HG03558 (cell line): ENCODE data around the gene ZNRF2.

ENCODE experiments used
- ATAC-seq: cut with Tn5 transposase; IDR thresholded peaks from one replicate; pipeline ENCODE4 v1.9.1; 2021; ENCODE audit warnings: moderate number of reproducible peaks; ENCODE audit not compliant: unreplicated experiment; ENCODE audit errors: extremely low read depth

ZNRF2 gene

GRCh38 chr7:30390736-30391636, 106.6 kb downstream of the ZNRF2 start:
- no peak for ATAC-seq

GRCh38 chr7:30391806-30392205, 107.4 kb downstream of the ZNRF2 start:
- ATAC-seq = no peak

- no peak for ATAC-seq
These were observed 111.3 kb downstream of the ZNRF2 start for GRCh38 chr7:30395676-30396075.

- no peak for ATAC-seq
These were observed 112.0 kb downstream of the ZNRF2 start for GRCh38 chr7:30396389-30396788.

GRCh38 chr7:30403477-30403876, 119.1 kb downstream of the ZNRF2 start:
- ATAC-seq = no peak

GRCh38 chr7:30405179-30405578, 120.8 kb downstream of the ZNRF2 start:
- no peak for ATAC-seq

- ATAC-seq = no peak
These were observed 122.4 kb downstream of the ZNRF2 start for GRCh38 chr7:30406664-30407425.

- ATAC-seq = no peak
These were observed 126.8 kb downstream of the ZNRF2 start for GRCh38 chr7:30411173-30411572.

GRCh38 chr7:30411897-30412296, 127.5 kb downstream of the ZNRF2 start:
- no peak for ATAC-seq

- no peak for ATAC-seq
These were observed 128.5 kb downstream of the ZNRF2 start for GRCh38 chr7:30412782-30413504.

GRCh38 chr7:30413864-30414263, 129.5 kb downstream of the ZNRF2 start:
- no peak for ATAC-seq
